ENCODE results near the gene AMOT.

Gene AMOT

DNA sequence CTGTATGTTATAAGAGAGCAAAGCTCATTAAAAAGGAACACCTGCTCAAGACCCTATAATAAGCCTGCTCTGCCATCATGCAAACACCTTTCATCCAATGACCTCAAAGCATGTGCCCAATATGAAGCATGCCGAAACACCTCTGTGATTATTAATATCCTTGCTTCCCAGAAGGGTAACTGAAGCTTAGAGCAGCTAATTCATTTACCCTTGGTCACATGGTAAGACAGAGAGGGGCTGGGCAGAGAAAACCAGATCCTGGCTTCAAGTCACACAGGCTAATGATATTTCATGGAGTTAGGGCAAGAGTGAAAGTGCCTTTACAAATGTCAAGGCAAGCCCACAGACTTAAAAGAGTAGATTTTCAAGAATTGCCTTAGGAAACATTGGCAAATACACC is 5.6 kb downstream of the AMOT start:
- no peak for DNase-seq

DNA sequence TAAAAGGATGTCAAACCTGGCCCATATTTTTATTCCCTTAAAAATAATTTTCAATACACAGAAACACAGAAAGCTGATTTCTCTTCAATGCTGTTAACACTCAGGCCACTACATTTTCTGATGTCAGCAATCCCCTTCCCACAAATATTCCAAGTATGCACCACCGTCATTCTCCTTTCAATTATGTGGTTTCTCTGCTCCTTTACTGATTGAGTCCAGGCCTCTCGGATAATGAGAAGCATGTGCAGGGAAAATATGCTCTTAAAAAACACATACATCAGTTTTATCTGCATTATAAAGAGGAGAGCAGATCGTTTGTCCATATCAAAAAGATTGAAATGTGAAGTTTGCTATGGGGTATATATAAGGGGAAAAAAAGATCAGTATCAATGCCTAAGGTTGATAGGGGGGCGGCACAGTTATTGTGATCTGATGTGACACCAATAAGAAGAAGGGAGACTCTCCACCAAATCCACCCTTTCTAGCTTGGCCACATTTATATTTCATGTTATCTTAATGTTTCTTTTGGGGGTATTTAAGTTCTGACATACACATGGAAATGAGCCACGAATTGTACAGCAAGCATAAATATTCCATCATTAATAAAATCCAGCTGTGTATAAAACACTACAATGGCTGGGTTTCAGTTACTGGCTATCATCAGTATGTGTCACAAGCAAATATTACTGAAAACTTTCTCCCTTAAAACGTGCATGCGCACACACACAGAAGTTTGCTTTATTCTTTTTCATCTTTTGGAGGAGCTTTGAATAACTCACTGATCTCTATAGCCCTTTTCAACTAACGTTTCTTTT is 6.4 kb downstream of the AMOT start:
- no peak for DNase-seq

DNA sequence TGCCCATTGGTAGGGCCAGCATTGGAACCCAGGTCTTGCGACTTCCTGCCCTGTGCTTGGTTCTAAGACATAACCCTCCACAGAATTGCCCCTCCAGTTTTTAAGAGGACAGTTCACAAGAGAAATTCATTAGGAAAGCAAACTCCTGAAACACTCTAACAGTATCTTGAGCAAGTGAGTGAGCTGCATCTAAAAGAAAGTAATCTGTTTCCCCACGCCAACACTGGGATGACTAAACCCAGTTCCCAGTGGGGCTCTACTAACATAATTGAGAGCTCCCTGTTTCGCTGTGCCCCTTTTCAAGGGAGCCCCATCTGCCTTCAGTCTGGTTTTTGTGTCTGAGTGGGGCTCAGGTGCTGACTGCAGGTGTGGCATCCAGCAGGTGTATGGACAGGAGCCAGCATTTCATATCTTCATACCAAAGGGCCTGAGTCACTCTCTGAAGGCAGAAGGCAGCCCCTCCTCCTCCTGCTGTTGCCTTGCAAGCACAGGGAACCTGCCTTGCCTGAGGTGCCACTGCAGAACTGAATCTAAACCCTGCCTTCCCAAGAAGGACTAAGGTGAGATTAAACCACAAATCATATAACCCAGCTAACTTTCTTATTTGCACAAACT is 8.0 kb downstream of the AMOT start:
- no peak for DNase-seq

DNA sequence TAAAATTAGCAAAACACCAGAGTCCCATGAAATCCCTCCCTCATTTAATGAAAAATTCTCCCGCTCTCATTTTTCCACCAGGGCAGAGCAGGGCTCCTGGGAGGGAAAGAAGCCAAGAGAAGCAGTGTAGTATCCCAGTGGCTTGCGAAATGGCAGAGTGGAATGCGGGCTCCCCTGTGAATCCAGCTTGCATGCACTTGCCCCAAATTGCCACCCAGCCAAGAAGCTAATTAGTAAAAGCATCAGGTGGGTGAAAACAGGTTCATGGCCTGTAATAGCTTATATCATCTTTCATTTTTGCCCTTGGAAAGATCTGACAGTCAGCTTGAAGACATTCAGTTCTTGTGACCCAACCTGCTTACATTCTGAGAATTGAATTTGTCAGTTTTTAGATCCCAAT is 10.1 kb downstream of the AMOT start:
- no peak for DNase-seq

DNA sequence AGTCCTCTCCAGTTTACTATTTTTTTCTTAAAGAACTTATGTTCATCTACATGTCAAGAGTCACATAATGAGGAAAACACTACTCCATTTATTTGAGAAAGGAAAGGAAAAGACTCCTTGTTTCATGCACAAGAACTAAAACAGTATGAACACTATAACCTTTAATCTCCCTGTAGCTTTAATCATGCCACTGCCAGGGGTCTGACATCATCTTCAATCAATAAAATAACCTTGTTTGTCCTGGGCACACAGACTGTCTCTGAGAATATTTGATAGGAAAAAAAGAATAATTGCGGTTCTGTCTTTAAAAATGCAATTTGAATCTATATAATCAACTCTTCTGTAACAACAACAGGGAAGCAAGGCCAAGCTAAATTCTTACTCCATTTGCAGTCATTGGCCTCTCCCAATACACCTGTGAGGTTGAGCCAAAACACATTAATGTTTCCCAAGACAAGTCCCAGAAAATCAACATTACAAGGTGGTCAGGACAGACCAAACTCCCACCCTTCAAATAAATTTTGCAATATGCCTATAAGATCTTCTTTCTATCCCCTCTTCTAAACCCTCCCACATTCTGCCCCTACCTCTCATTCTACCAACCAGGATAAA is 13.2 kb downstream of the AMOT start:
- no peak for DNase-seq

DNA sequence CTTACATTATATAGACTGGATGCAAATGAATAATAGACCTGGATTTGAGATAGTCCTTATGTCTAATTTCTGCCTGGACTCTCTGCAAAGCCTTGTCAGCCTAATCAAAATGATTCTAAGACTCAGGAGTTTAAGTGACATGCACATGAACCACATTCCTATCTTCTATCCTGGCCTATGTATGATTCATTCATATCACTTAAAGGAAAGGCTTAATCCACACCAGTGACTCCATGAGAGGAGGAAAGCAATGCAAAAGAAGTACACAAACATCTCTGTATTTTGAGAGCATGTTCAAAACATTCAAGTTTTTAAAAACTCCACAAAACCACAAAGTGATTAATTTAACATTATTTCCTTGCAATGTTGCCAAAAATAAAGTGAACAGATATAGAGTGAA is 14.6 kb downstream of the AMOT start:
- DNase-seq, result no peak

DNA sequence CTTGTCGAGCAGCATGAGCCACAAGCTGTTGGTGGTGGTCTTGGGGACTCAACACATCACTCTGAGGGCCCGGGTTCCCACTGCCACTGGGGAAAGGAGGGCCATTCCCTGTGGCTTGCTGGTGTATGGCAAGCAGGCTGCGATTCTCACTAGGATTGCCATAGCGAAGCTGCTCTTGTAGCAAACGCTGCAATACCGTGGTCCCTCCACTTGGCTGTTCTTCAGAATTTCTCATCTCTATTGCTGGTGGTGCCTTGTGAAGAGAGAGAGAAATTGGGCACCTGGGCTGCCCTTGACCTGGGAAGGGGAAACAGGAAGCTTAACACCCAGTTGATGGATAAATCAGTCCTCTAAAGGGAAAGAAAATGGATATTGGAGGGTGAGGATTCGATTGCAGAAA is 17.7 kb downstream of the AMOT start:
- no peak for DNase-seq

DNA sequence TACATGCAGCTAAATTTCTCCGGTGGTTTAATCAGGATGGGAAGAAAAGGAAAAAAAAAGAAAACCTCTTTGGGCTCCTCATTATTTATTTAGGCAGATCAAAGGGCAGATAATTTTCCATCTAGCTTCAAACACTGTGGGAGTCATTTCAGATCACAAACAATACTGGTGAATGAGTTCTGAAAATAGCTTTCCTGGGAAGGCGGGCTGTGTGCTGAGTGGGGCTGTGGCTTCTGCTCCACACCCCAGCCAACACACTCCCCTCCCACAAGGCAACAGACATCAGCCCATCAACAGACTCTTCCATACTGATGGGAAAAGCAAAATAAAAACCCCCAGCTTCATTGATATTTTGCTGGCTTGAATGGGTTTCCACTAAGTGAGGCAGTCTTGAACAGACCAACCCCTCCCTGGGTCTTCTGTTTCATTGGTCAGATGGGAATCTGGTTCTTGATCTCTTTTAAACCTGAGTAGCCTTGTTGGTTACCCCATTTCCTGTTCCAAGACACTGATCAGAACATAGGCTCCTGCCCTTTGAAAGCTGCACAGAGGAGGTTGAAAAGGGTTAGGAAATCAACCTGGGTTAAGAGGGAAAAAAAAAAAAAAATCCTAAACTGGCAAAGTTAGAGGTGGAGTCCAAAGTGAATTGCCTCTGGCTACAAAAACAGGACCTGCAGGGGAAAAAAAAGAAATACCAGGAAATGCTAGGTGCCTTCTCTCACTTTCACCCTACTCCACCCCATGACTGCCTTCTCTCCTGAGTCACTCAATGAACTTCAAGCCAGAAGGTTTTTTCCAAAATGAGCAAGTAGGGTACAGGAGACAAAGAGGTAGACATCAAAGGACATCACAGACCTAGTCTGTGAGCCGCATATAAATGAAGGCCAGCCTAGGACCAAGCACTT is 20.0 kb downstream of the AMOT start:
- peak in 1 of 5 donors; percentile 1 for DNase-seq

DNA sequence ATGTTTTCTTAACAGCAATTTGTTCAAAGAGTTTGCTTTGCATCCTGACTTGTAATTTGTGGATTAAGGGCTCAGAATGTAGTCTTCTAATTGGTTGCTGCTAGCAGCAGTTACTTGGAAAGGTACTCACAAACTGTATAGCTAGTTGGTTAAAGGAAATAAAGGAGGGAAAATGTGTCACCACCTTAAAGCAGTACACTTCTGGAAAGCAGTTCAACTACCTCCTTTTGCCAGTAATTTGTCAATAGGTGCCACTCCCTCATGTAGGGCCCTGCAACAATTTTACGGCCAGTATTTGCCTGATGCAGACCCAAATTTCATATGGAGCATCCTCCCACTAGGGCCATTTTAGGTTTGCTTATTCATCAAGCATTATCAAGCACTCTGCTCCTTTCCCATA is 20.8 kb downstream of the AMOT start:
- no peak for DNase-seq

DNA sequence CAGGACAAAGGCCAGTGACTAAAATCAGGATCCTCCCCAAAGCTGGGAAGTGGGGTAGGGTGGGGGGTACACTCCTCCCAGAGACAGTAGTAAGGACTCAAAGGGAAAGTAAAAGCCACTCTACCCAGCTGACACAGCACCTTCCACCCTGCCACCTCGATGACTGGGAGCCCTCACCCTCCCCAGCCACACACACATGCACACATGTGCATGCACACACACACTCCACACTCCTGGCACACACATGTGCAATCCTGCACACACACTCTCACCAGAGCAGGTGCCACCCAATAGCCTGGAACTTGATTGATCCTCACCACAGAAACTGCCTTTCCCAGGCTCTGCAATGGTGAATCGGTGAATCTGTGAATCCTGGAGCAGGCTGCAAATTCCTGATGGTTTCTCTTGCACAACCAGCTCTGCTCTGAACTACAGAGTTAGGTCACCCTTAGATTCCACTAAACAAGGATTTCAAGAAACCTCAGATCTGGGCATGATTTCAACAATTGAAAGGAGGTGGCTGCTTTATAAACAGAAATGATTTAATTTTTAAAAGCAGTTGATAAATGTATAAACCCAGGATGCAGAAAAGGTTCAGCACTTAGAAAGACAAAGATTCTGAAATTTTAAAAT is 21.5 kb downstream of the AMOT start:
- no peak for DNase-seq

DNA sequence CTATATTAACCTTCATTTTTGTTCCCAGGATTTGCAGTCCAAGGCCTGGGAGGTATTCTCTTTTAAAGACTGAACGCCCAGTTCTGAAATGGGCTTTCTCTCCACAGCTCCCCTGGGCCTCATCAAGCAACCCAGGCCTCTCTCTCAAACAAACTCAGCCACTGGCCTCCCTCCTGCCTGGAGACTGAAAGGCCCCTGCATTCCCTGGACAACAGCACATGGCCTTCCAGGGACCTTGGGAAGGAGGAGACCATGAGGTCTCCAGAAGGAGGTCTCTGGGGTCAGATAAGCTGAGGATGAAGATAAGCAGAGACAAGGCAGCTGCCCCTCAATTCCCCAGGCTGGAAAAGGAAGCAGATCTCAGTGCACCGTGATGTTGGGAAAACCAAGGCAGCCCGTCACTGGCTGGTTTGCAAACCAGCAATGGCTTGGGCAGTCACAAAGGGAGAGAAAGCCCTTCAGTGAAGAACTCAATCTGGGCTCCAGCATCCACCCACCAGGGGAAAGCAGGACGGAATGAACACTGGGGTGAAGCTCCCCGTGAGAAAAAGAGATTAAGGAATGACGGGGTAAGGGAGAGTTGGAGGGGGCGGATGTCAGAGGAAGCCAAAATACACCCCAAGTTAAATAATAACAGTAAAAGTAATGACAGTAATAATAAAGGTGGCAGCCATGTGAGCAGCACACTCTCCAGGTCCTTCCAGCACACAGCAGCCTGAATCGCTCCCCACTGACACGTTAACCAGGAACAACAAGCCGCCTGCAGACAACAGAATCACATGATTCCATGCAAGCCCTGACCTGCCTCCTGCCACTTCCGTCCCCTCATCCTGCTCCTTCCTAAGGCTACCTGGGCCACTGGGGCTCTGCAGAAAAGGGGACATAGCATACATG is 22.3 kb downstream of the AMOT start:
- no peak for DNase-seq

DNA sequence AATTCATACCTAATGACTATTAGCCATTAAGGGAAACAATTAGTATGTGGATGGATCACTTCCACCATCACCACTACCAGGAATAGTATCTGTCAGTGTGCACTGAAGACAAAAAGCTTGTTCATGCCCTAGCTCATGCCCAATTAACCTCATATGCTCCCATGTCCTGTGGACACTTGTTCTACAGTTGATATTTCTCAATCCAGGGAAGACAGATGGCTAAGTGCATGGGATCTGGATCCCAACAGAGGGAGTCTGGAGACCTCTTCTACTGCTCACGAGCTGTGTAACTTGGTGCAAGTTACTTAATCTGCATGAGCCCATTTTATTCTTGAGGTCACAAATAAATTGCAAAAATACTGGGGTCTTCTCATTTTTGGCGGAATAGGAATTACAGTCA is 23.7 kb downstream of the AMOT start:
- no peak for DNase-seq

DNA sequence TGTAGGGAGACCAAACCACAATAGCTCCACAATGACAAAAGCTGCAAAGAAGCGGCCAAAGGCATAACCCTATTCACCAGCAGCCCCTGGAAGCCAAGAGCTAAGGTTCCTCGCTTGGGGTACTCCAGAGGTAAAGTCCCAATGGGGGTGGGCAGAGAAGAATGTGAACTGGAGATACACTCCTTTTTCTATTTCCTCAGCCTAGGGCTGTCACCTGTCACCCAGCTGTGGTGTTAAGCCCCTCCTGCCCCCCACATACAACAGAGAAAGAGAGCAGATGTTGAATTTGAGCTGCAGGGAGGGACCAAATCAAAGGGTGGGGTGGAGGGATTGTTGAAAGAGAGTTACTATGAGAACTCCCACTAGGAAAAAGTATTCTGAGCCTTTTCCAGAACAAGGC is 26.1 kb downstream of the AMOT start:
- no peak for DNase-seq

DNA sequence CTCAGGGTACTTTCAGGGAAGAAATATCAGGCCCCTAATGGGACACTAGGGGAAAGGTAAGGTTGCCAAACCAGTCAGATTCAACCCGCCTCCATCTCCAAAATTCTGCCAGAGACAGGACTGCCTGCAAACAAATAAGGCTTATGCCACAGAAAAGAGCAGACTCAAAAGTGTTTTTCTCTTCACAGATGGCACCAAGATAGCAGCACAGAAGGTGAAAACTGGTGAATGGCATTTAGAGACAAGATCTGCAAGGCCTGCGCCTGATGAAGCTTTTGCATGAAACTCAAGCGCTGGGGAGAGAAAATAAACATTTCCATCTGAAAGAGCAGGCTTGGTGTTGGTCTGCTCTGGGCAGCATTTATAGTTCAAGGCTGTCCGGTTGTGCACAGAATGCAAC is 27.9 kb downstream of the AMOT start:
- no peak for DNase-seq

DNA sequence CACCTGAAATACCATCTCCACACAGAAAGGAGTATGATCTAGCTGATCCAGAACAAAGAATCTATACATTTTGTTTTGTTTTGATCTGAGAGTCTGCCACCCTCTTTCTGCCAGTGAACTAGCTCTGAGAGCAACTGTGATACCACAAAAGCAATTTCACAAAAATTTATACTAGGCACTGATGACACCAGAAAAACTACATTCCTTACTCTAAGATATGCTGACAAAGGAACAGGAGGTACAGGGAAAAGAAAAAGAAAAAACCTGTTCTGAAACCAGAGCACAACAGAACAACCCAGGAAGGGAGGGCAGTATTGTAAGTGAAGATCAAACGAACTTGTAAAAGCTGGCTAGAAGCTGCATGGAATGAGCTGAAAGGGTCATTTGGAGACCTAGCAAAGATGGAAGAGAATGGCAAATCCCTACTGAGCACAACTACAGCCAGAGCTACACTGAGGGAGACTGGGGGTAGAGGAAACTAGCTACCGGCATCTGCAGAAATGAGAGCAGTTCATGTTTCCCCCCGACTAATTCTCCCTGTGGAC is 31.9 kb downstream of the AMOT start:
- no peak for DNase-seq

DNA sequence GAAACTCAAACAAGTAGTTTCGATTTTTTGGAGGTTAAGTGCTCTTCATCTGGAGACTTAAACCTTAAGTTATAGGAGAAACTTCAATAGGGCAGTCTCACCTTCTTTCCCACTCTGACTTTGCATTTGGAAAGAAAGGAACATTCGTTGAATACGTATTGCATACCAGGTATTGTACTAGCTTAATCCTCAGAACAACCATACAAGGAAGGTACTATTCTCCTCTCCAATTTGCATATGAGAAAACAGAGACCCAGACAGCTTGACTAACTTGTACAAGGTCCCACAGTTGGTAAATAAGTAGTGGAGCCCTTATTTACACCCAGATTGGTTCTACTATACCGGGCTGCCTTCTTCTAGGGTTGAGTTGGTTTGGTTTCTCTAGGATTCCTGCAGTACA is 32.6 kb downstream of the AMOT start:
- DNase-seq, result no peak

DNA sequence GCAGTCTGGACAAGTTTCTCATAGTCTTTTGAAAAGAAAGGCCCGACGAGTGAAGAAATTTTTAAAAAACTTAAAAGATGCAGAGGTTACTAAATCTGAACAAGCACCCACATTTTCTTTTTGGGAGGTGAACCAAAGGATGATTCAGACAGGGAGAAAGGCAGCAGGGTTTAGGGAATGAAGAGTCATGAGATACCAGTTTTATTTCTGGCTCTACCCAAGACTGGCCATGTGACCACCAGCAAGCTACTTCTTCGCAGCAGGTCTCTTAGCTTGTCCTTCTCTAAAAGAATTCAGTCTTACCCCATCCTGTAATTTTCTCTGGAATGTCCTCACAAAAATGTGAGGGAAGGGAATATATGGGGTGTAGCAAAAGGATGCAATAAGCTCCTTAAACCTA is 37.6 kb downstream of the AMOT start:
- no peak for DNase-seq

DNA sequence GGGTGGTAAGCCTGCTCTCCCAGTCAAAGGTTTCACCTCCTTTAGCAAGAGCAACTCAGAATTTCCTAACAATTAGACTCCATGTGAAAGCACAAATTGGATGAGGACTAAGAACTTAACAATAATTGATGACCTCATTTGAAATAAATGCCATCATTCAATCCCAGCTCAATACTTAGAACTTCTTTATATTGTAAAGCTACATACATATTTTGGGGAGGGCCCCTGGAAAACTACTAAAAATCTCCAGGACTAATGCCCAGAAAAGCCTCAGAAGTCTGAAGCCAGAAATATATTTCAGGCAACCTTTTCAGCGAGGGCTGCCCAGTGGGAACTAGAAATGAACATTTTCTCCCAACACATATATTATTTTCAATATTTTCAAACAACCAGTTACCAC is 38.1 kb downstream of the AMOT start:
- DNase-seq, result no peak

DNA sequence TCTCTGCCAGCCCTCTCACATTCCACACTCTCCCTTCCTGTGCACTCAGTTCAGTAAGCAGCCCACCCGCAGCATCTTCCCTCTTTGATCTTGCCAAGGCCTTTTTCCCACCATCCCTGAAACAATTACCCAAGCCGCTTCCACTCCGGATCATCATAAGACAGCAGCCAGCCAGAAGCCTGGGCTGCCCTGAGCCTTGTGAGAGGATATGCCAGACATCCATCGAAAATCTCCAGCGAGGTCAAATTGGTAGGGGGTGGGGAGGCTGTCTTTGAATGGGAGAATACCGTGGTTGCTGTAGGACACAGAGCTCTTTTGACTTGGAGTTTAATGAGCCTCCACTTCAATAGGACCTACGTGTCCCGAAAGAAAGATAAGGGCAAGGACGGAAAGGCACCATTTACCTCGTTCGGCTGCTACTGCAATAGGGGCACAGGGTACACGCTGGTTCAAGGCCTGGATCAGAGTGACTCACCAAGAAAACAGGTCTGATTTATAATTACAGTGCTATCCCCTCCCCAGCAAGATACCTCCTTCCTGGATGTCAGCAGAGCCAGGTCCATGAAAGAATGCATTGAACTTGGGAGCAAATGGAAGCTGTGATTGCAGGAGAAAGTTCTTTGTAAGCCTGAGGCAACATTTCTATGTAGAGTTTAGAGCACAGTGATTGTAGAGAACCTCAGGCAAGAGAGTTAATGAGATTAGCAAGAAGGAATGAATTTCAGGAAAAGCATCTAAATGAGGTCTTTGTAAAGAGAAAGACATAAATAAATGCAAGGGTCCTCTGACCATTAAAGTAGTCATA is 39.5 kb downstream of the AMOT start:
- no peak for DNase-seq

DNA sequence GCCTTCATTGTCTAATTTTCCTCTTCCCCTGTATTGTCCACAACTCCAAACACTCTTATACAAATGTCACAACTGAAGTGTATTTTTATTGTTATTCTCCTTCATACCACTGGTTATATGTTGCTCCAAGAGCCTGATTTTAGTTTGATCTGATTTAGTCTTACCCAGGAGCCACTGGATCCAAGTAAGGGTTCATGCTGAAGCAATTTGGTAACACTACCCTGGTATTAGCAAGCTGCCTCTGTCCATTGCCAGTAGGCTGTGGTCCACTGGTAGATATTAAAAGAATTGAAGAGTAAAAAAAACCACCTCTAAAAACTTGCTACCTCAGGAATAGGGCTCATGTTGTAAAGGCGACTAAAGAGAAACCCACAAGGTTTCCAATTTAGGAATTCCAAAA is 41.2 kb downstream of the AMOT start:
- no peak for DNase-seq

DNA sequence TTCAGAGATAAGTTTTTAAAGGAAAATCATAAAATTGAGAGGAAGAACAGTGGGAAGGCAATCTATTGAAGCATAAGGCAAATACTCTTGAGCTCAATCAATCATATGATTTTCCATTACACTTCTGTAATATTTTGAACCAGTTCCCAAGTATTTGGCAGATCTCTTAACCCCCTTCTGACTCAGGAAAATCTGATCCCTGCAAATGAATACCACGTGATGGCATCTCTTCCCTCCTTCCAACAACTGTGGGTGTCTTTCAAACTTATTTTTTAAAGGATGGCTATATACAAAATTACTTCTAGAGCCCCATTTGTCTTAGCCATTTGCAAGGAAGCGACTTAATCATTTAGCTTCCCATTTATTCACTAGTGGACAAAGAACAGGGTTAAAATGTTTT is 41.9 kb downstream of the AMOT start:
- no peak for DNase-seq
